PFSK-1 (cell line): Measurements from ENCODE around the gene OPA1.

Source experiments
- FOXP2 ChIP-seq: optimal IDR thresholded peaks from 2 replicates; pipeline ENCODE3; 2011; ENCODE audit warnings: borderline replicate concordance, control low read depth, inconsistent platforms; ENCODE audit not compliant: insufficient read depth; ENCODE audit errors: extremely low read length, extremely low read depth
- POLR2AphosphoS5 ChIP-seq: IDR thresholded peaks from 2 replicates; pipeline ENCODE4 v1.6.1; 2012; ENCODE audit warnings: low read depth, mild to moderate bottlenecking, control low read depth, low read length, moderate library complexity
- SIN3A ChIP-seq: IDR thresholded peaks from 2 replicates; pipeline ENCODE4 v1.6.1; 2012; ENCODE audit warnings: mild to moderate bottlenecking, low read length, moderate library complexity, borderline replicate concordance; ENCODE audit not compliant: insufficient read depth
- TAF1 ChIP-seq: IDR thresholded peaks from 2 replicates; pipeline ENCODE4 v1.6.1; 2012; ENCODE audit warnings: low read length, control low read depth, borderline replicate concordance; ENCODE audit not compliant: insufficient read depth
- TF ChIP-seq, protein P1 (sequence below), 2 experiments: IDR thresholded peaks; 2 replicates each; pipeline versions ENCODE4 v1.6.1 to v1.8.0; 2011 to 2012; ENCODE audit warnings: low read depth in 2 of 2, low read length in 2 of 2, control low read depth in 1 of 2, inconsistent platforms in 1 of 2, mild to moderate bottlenecking in 1 of 2, moderate library complexity in 1 of 2; ENCODE audit not compliant: insufficient read depth in 1 of 2

DNA sequence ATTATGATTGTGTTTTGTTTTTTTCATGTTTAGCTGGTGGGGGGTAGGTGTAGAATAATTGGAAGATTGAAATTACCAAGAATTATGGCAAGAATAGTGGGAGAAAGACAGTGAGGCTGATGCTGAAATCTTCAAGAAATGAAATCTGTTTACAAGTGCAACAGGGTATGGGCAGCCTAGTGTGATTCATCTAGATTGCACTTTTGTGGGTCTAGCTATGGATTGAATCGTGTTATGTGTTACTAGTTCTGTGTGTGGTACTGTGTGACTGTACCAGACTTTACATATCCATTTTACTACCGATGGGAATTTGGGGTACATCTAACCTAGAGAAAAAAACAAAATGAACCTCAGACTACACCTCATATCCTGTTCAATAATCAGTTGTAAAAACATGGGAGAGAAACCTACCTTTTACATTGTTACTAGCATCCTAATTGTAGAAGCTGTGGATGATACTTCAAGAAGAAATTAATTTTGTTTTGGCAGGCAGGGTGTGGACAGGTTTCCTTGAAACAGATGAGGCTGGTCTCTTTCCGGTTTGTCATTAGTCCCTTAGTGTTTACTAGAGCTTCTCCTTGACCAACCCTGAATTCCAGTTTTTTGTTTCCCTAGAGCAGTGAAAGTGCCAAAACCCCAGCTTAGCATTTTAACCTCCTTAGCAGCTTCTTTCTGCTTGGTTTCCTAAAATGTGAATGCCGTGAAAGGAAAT, 47.9 kb downstream of the OPA1 start:
- TF ChIP-seq, protein P1, sequence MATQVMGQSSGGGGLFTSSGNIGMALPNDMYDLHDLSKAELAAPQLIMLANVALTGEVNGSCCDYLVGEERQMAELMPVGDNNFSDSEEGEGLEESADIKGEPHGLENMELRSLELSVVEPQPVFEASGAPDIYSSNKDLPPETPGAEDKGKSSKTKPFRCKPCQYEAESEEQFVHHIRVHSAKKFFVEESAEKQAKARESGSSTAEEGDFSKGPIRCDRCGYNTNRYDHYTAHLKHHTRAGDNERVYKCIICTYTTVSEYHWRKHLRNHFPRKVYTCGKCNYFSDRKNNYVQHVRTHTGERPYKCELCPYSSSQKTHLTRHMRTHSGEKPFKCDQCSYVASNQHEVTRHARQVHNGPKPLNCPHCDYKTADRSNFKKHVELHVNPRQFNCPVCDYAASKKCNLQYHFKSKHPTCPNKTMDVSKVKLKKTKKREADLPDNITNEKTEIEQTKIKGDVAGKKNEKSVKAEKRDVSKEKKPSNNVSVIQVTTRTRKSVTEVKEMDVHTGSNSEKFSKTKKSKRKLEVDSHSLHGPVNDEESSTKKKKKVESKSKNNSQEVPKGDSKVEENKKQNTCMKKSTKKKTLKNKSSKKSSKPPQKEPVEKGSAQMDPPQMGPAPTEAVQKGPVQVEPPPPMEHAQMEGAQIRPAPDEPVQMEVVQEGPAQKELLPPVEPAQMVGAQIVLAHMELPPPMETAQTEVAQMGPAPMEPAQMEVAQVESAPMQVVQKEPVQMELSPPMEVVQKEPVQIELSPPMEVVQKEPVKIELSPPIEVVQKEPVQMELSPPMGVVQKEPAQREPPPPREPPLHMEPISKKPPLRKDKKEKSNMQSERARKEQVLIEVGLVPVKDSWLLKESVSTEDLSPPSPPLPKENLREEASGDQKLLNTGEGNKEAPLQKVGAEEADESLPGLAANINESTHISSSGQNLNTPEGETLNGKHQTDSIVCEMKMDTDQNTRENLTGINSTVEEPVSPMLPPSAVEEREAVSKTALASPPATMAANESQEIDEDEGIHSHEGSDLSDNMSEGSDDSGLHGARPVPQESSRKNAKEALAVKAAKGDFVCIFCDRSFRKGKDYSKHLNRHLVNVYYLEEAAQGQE (IDR thresholded peaks at IDR 0.05; ENCODE audit: insufficient read depth in 1 of 2, low read depth in 2 of 2, low read length in 2 of 2): no peak
- TF ChIP-seq POLR2AphosphoS5 (no peak), FOXP2 (no peak), SIN3A (no peak), TAF1 (no peak)
